A549 (cell line): ENCODE measurements around the gene AHCTF1. TPM values are rescaled to one million over a fixed set of nuclear protein-coding genes. Genes with fewer than 3 reads are reported as not detected.

ENCODE experiments used
- ATAC-seq, 2 experiments: fragments of 200-7000 bp in 1 of 2; fragments of >200 bp in 1 of 2; cut with Nextera tagmentation in 1 of 2; cut with Tn5 transposase in 1 of 2; 3 replicates each; pipeline versions ENCODE4 v1.8.0 to v1.9.1; 2018 to 2020; ENCODE audit warnings: mild to moderate bottlenecking in 1 of 2, moderate library complexity in 1 of 2
- CTCF ChIA-PET: fragments of 300-600 bp; sonication (Branson Sonifier 250); formaldehyde crosslinking; extraction: SDS; loops from one replicate; lab custom pipeline; 2021; ENCODE audit warnings: antibody characterized with exemption, inconsistent platforms; lab: Yijun Ruan, JAX
- POLR2A ChIA-PET: fragments of 350-600 bp; formaldehyde crosslinking; extraction: SDS; loops from one replicate; lab custom pipeline; 2021; ENCODE audit warnings: antibody characterized with exemption, inconsistent platforms; lab: Yijun Ruan, JAX
- DNase-seq, 2 experiments: peaks; one replicate each; pipeline versions ENCODE4 v3.0.0 to v3.0.0-alpha.2; 2011 to 2016; ENCODE audit warnings: low read depth in 1 of 2, low spot score in 1 of 2
- FAIRE-seq: peaks from 2 replicates; lab custom pipeline; 2011; peaks lifted over from hg19 to GRCh38; lab: Jason Lieb, UNC
- H3K27ac ChIP-seq, 2 experiments: fragments of >200 bp; sonication (Bioruptor Twin); formaldehyde crosslinking; 3 replicates each; pipeline ENCODE4 v1.5.1; 2016 to 2017
- H3K4me1 ChIP-seq: fragments of >200 bp; sonication (Bioruptor Twin); formaldehyde crosslinking; 3 replicates; pipeline ENCODE4 v1.6.1; 2016
- H3K4me2 ChIP-seq: fragments of >200 bp; sonication (Bioruptor Twin); formaldehyde crosslinking; 3 replicates; pipeline ENCODE4 v1.6.1; 2016
- H3K4me3 ChIP-seq: fragments of >200 bp; sonication (Bioruptor Twin); formaldehyde crosslinking; 3 replicates; pipeline ENCODE4 v1.5.1; 2016
- H3K9me3 ChIP-seq: fragments of >200 bp; sonication (Bioruptor Twin); formaldehyde crosslinking; 3 replicates; pipeline ENCODE4 v1.6.1; 2016
- ATOH8 ChIP-seq: fragments of 250-450 bp; sonication (Bioruptor Pico); IDR thresholded peaks from 2 replicates; pipeline ENCODE4 v1.5.0; 2020; ENCODE audit warnings: low read depth, mild to moderate bottlenecking, moderate library complexity
- BCL3 ChIP-seq: fragments of >200 bp; sonication (Bioruptor Twin); formaldehyde crosslinking; IDR thresholded peaks from 3 replicates; pipeline ENCODE4 v1.6.1; 2016
- CEBPB ChIP-seq, 2 experiments: fragments of >200 bp in 1 of 2; sonication (Bioruptor Twin) in 1 of 2; formaldehyde crosslinking in 1 of 2; IDR thresholded peaks; 2 replicates each; pipeline ENCODE4 v1.6.1; 2012 to 2016
- CHD4 ChIP-seq: fragments of 200-600 bp; sonication (generic); IDR thresholded peaks from 2 replicates; pipeline ENCODE4 v1.6.1; 2016; ENCODE audit warnings: antibody characterized with exemption, mild to moderate bottlenecking, borderline replicate concordance
- EHMT2 ChIP-seq: fragments of 200-600 bp; sonication (generic); IDR thresholded peaks from 2 replicates; pipeline ENCODE4 v1.6.1; 2016; ENCODE audit warnings: antibody characterized with exemption, low read depth, mild to moderate bottlenecking, moderate library complexity
- ELK1 ChIP-seq: fragments of 150-350 bp; IDR thresholded peaks from 2 replicates; pipeline ENCODE4 v1.6.1; 2014; ENCODE audit warnings: low read depth, mild to moderate bottlenecking, low read length
- FOXS1 ChIP-seq: fragments of 250-450 bp; sonication (Bioruptor Pico); IDR thresholded peaks from 2 replicates; pipeline ENCODE4 v1.5.0; 2020; ENCODE audit warnings: mild to moderate bottlenecking, moderate library complexity
- HES2 ChIP-seq: fragments of >200 bp; sonication (Bioruptor Twin); formaldehyde crosslinking; IDR thresholded peaks from 2 replicates; pipeline ENCODE4 v1.6.1; 2016
- HMGXB4 ChIP-seq: fragments of 250-450 bp; sonication (Bioruptor Pico); IDR thresholded peaks from 2 replicates; pipeline ENCODE4 v1.5.0; 2021; ENCODE audit warnings: mild to moderate bottlenecking, moderate library complexity, borderline replicate concordance
- HOXB13 ChIP-seq: fragments of 250-450 bp; sonication (Bioruptor Pico); IDR thresholded peaks from 2 replicates; pipeline ENCODE4 v1.5.0; 2020; ENCODE audit warnings: low read depth, mild to moderate bottlenecking, moderate library complexity
- KDM1A ChIP-seq: fragments of 200-600 bp; sonication (generic); IDR thresholded peaks from 2 replicates; pipeline ENCODE4 v1.6.1; 2016; ENCODE audit warnings: low read depth, mild to moderate bottlenecking
- KDM5A ChIP-seq: fragments of 200-600 bp; sonication (generic); IDR thresholded peaks from 2 replicates; pipeline ENCODE4 v1.6.1; 2016; ENCODE audit warnings: antibody characterized with exemption, mild to moderate bottlenecking
- MYC ChIP-seq: IDR thresholded peaks from 2 replicates; pipeline ENCODE4 v1.6.1; 2012; ENCODE audit warnings: mild to moderate bottlenecking, inconsistent platforms, low read length, improper control_type of control experiment, borderline replicate concordance
- NFE2L2 ChIP-seq: fragments of 150-350 bp; conservative IDR thresholded peaks from 2 replicates; pipeline ENCODE4 v1.6.1; 2014; ENCODE audit warnings: low read length
- NPAS2 ChIP-seq: fragments of 250-450 bp; sonication (Bioruptor Pico); IDR thresholded peaks from 2 replicates; pipeline ENCODE4 v1.8.0; 2022; ENCODE audit warnings: mild to moderate bottlenecking, moderate library complexity, borderline replicate concordance
- PBX3 ChIP-seq: IDR thresholded peaks from 2 replicates; pipeline ENCODE4 v1.6.1; 2012
- RAD21 ChIP-seq, 2 experiments: fragments of >200 bp in 1 of 2; sonication (Bioruptor Twin) in 1 of 2; formaldehyde crosslinking in 1 of 2; IDR thresholded peaks in 1 of 2; conservative IDR thresholded peaks in 1 of 2; 2 replicates in 1 of 2; 3 replicates in 1 of 2; pipeline ENCODE4 v1.6.1; 2012 to 2018; ENCODE audit warnings: inconsistent platforms in 1 of 2
- RARB ChIP-seq: fragments of 250-450 bp; sonication (Bioruptor Pico); IDR thresholded peaks from 2 replicates; pipeline ENCODE4 v1.8.0; 2021; ENCODE audit warnings: mild to moderate bottlenecking, moderate library complexity
- RNF2 ChIP-seq: fragments of 200-600 bp; sonication (generic); IDR thresholded peaks from 2 replicates; pipeline ENCODE4 v1.6.1; 2016; ENCODE audit warnings: low read depth, mild to moderate bottlenecking, antibody characterized with exemption, moderate library complexity, borderline replicate concordance
- SREBF2 ChIP-seq: fragments of 450-650 bp; IDR thresholded peaks from 2 replicates; pipeline ENCODE4 v1.6.1; 2014; ENCODE audit warnings: mild to moderate bottlenecking, moderate library complexity
- ZFP36 ChIP-seq: fragments of 450-650 bp; IDR thresholded peaks from 2 replicates; pipeline ENCODE4 v1.6.1; 2014; ENCODE audit warnings: borderline replicate concordance; ENCODE audit not compliant: partially characterized antibody
- ZNF302 ChIP-seq: fragments of 250-450 bp; sonication (Bioruptor Pico); IDR thresholded peaks from 2 replicates; pipeline ENCODE4 v1.9.0; 2021; ENCODE audit warnings: inconsistent platforms, mild to moderate bottlenecking, moderate library complexity
- ZSCAN20 ChIP-seq: fragments of 250-450 bp; sonication (Bioruptor Pico); IDR thresholded peaks from 2 replicates; pipeline ENCODE4 v1.8.0; 2022; ENCODE audit warnings: mild to moderate bottlenecking, moderate library complexity
- WGBS: methylation state at CpG from one replicate; pipeline ENCODE4 v1.1.6; 2017; ENCODE audit errors: missing lambda C conversion rate; 5-methylcytosine and 5-hydroxymethylcytosine counted together
- polyA plus RNA-seq, 4 experiments: library from polyadenylated mRNA; depleted of rRNA in 3 of 4; stranded (reverse); fragments of >200 nt; fragmentation: RNase III in 1 of 4; extraction: RNeasy Plus Mini Kit Qiagen cat#74134 plus additional on column Dnase treatment in 1 of 4; gene quantifications; 2 replicates in 3 of 4; 3 replicates in 1 of 4; pipeline ENCODE4 v1.2.3, GENCODE V29; 2011 to 2017

AHCTF1 gene
- polyA plus RNA-seq, 2 of the 4 experiments (the other 2 are of a cell fraction): 27.0 to 44.7 TPM

- FAIRE-seq: no peak
- WGBS: 63% methylated on average over 3 of the region's 3 CpGs
These were observed 131.4 kb downstream of the AHCTF1 start for GRCh38 chr1:246800356-246800755.

GRCh38 chr1:246798606-246799496 is 132.9 kb downstream of the AHCTF1 start:
- WGBS: 71% methylated on average over 21 of the region's 22 CpGs
- Histone ChIP-seq H3K4me2 (no peak overlapping the region), H3K4me3 (no peak overlapping the region), H3K4me1 (peaks cover 9% of the 10 kb centered on the region; the same call in 2 of the 3 replicates)
- ChIA-PET POLR2A (no interaction called here), CTCF (interaction anchor here (1.1 kb wide), 1 partner anchor 21 kb away, joined by 5 read pairs; no protein-coding TSS in a partner anchor)
- ATAC-seq (peak; percentile 17 to 26; a peak in 3 of 6 replicates), FAIRE-seq (no peak), DNase-seq (no peak)
- TF ChIP-seq FOXS1 (CRISPR knock-in tag): no peak
- no peak for TF ChIP-seq NFE2L2
- no peak for TF ChIP-seq ZSCAN20
- TF ChIP-seq HMGXB4 (CRISPR knock-in tag): no peak
- no peak for TF ChIP-seq ELK1
- TF ChIP-seq, all 56 proteins: peak for 0
- Histone ChIP-seq H3K9me3 (peaks cover 4% of the 10 kb centered on the region; the same call in 1 of the 3 replicates), H3K27ac (no peak overlapping the region)

More at GRCh38 chr1:246800356-246800755, 131.4 kb downstream of the AHCTF1 start:
- TF ChIP-seq KDM1A: no peak
- no peak for TF ChIP-seq HES2
- TF ChIP-seq BCL3: no peak
- TF ChIP-seq KDM5A: no peak
- TF ChIP-seq CHD4: no peak
- no peak for TF ChIP-seq SREBF2
- TF ChIP-seq RAD21 (conservative IDR thresholded peaks at IDR 0.05 in 1 of 2, IDR thresholded peaks at IDR 0.05 in 1 of 2): no peak
- H3K4me2 ChIP-seq: no peak overlapping the region
- H3K27ac ChIP-seq: no peak overlapping the region
- H3K9me3 ChIP-seq: peaks cover 4% of the 10 kb centered on the region; the same call in 1 of the 3 replicates
- POLR2A ChIA-PET: no interaction called here
- ATAC-seq (no peak), DNase-seq (no peak)
- H3K4me1 ChIP-seq: no peaks in the 10 kb centered on the region
- no peak overlapping the region for H3K4me3 ChIP-seq
- CTCF ChIA-PET: interaction anchor here (0.6 to 0.9 kb wide), 2 partner anchors 12 to 34 kb away, joined by 3 read pairs; no protein-coding TSS in a partner anchor

- no peaks in the 10 kb centered on the region for H3K9me3 ChIP-seq
- H3K4me1 ChIP-seq: peaks cover 14% of the 10 kb centered on the region; the same call in 2 of the 3 replicates
- no peak overlapping the region for H3K4me2 ChIP-seq
- no peak for DNase-seq
- ChIA-PET CTCF (interaction anchor here (1.1 kb wide), 1 partner anchor 20 kb away, joined by 5 read pairs; no protein-coding TSS in a partner anchor), POLR2A (no interaction called here)
- no peak overlapping the region for H3K4me3 ChIP-seq
- no peak for FAIRE-seq
- 45% methylated on average over 4 of the region's 4 CpGs for WGBS
- ATAC-seq: no peak
- no peak overlapping the region for H3K27ac ChIP-seq
- TF ChIP-seq RNF2 (no peak), ATOH8 (CRISPR knock-in tag) (no peak), RARB (CRISPR knock-in tag) (no peak), ZNF302 (no peak), EHMT2 (no peak), NPAS2 (CRISPR knock-in tag) (no peak), HOXB13 (CRISPR knock-in tag) (no peak), KDM5A (no peak), PBX3 (no peak), CEBPB (IDR thresholded peaks at IDR 0.05) (no peak), MYC (no peak), ZFP36 (no peak), ELK1 (no peak)
These were observed 133.6 kb downstream of the AHCTF1 start for GRCh38 chr1:246798107-246798506.
